ENCODE measurements around the gene COL6A2.

GRCh38 chr21:46129846-46130651 is 32.1 kb downstream of the COL6A2 start:
- TF ChIP-seq EP300 (IDR thresholded peaks at IDR 0.05) (no peak), KDM5A (IDR thresholded peaks at IDR 0.05) (no peak), CEBPB (IDR thresholded peaks at IDR 0.05) (no peak), POLR2A (IDR thresholded peaks at IDR 0.05; ENCODE audit: low read length) (no peak), RFX5 (IDR thresholded peaks at IDR 0.05) (no peak), NPAS2 (CRISPR knock-in tag; IDR thresholded peaks at IDR 0.05; ENCODE audit: borderline replicate concordance) (no peak), RAD21 (conservative IDR thresholded peaks at IDR 0.05 in 1 of 2, IDR thresholded peaks at IDR 0.05 in 1 of 2) (no peak), MYC (IDR thresholded peaks at IDR 0.05; ENCODE audit: borderline replicate concordance, low read length) (no peak), CBX8 (IDR thresholded peaks at IDR 0.05) (no peak), KDM1A (IDR thresholded peaks at IDR 0.05; ENCODE audit: low read depth) (no peak)
- TF ChIP-seq, protein P1, sequence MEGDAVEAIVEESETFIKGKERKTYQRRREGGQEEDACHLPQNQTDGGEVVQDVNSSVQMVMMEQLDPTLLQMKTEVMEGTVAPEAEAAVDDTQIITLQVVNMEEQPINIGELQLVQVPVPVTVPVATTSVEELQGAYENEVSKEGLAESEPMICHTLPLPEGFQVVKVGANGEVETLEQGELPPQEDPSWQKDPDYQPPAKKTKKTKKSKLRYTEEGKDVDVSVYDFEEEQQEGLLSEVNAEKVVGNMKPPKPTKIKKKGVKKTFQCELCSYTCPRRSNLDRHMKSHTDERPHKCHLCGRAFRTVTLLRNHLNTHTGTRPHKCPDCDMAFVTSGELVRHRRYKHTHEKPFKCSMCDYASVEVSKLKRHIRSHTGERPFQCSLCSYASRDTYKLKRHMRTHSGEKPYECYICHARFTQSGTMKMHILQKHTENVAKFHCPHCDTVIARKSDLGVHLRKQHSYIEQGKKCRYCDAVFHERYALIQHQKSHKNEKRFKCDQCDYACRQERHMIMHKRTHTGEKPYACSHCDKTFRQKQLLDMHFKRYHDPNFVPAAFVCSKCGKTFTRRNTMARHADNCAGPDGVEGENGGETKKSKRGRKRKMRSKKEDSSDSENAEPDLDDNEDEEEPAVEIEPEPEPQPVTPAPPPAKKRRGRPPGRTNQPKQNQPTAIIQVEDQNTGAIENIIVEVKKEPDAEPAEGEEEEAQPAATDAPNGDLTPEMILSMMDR (IDR thresholded peaks at IDR 0.05), result no peak
- TF ChIP-seq, protein P2, sequence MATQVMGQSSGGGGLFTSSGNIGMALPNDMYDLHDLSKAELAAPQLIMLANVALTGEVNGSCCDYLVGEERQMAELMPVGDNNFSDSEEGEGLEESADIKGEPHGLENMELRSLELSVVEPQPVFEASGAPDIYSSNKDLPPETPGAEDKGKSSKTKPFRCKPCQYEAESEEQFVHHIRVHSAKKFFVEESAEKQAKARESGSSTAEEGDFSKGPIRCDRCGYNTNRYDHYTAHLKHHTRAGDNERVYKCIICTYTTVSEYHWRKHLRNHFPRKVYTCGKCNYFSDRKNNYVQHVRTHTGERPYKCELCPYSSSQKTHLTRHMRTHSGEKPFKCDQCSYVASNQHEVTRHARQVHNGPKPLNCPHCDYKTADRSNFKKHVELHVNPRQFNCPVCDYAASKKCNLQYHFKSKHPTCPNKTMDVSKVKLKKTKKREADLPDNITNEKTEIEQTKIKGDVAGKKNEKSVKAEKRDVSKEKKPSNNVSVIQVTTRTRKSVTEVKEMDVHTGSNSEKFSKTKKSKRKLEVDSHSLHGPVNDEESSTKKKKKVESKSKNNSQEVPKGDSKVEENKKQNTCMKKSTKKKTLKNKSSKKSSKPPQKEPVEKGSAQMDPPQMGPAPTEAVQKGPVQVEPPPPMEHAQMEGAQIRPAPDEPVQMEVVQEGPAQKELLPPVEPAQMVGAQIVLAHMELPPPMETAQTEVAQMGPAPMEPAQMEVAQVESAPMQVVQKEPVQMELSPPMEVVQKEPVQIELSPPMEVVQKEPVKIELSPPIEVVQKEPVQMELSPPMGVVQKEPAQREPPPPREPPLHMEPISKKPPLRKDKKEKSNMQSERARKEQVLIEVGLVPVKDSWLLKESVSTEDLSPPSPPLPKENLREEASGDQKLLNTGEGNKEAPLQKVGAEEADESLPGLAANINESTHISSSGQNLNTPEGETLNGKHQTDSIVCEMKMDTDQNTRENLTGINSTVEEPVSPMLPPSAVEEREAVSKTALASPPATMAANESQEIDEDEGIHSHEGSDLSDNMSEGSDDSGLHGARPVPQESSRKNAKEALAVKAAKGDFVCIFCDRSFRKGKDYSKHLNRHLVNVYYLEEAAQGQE (IDR thresholded peaks at IDR 0.05), result no peak

Measured in A549 (cell line).